Lower leg skin (tissue), 4 donors: ENCODE data around the gene THAP5. TPM values are rescaled to one million over a fixed set of nuclear protein-coding genes. Genes with fewer than 3 reads are reported as not detected.

ENCODE experiments used
- DNase-seq, 2 donors: peaks; one replicate each; pipeline ENCODE4 v3.0.0-alpha.2; 2019; ENCODE audit warnings: low spot score in 2 of 2
- H3K4me3 ChIP-seq: fragments of 200-600 bp; sonication (generic); 2 replicates; pipeline ENCODE4 v1.5.1; 2017; ENCODE audit warnings: mild to moderate bottlenecking, low read depth; ENCODE audit not compliant: poor library complexity, severe bottlenecking
- POLR2A ChIP-seq, 2 donors: fragments of 450-650 bp; IDR thresholded peaks; one replicate each; pipeline ENCODE4 v1.6.1; 2016 to 2017; ENCODE audit warnings: antibody characterized with exemption in 2 of 2, mild to moderate bottlenecking in 1 of 2, moderate library complexity in 1 of 2
- WGBS, 2 donors: methylation state at CpG; one replicate each; pipeline ENCODE4 v1.1.5; 2018; 5-methylcytosine and 5-hydroxymethylcytosine counted together
- intact Hi-C: fragments of 100-400 bp; cut with DNase I; formaldehyde crosslinking; loops from one replicate; pipeline ENCODE4 v1.15.0; 2023; ENCODE audit warnings: low total_unique reads
- total RNA-seq, 4 donors: library from RNA; depleted of rRNA; stranded (reverse); fragments of >200 nt; gene quantifications; one replicate each; pipeline ENCODE4 v1.1.0, GENCODE V29; 2016
- TF ChIP-seq, protein P1 (sequence below), 3 donors: fragments of 450-650 bp; IDR thresholded peaks; one replicate each; pipeline ENCODE4 v1.5.1; 2016; ENCODE audit warnings: antibody characterized with exemption in 3 of 3, mild to moderate bottlenecking in 3 of 3, moderate library complexity in 2 of 3

The THAP5 gene
- total RNA-seq, 4 donors from 2014 or later = 16.8 to 31.3 (median 20.3) TPM

DNA sequence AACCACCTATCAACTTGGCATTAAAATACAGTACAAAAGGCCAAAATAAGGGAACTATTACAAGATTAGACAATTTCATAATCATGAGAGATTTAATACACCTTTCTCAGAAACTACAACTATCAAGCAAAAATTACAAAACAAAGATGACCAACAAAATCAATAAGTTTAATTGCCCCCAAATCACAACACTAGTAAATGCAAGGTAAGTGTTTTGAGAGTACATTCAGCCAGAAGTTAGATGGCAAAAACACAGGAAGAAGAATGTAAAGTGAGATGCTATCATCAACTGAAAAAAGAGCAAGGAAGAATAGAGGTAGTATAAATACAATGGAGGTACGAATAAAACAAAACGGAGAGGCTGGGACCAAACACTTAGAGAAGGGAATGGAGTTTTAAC is 46.7 kb downstream of the THAP5 start:
- intact Hi-C loops = no loop called here
- TF ChIP-seq POLR2A (IDR thresholded peaks at IDR 0.05) = no peak
- TF ChIP-seq, protein P1, sequence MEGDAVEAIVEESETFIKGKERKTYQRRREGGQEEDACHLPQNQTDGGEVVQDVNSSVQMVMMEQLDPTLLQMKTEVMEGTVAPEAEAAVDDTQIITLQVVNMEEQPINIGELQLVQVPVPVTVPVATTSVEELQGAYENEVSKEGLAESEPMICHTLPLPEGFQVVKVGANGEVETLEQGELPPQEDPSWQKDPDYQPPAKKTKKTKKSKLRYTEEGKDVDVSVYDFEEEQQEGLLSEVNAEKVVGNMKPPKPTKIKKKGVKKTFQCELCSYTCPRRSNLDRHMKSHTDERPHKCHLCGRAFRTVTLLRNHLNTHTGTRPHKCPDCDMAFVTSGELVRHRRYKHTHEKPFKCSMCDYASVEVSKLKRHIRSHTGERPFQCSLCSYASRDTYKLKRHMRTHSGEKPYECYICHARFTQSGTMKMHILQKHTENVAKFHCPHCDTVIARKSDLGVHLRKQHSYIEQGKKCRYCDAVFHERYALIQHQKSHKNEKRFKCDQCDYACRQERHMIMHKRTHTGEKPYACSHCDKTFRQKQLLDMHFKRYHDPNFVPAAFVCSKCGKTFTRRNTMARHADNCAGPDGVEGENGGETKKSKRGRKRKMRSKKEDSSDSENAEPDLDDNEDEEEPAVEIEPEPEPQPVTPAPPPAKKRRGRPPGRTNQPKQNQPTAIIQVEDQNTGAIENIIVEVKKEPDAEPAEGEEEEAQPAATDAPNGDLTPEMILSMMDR (IDR thresholded peaks at IDR 0.05) = no peak
- DNase-seq = no peak
- H3K4me3 ChIP-seq = no peak overlapping the region
- WGBS, 2 donors = 83 to 93% methylated on average over 2 of the region's 2 CpGs

DNA sequence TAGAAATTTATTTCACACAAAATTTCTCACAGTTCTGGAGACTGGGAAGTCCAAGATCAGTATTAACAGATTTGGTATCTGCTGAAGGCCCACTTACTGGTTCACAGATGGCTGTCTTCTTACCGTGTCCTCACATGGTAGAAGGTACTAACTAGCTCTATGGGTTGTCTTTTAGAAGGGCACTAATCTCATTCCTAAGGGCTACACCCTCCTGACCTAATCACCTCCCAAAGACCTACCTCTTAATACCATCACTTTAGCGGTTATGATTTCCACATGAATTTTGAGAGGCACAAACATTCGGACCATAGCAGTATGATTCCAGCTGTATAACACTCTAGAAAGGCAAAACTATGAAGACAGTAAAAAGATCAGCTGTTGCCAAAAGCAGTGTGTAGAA is 51.6 kb downstream of the THAP5 start:
- no peak overlapping the region for H3K4me3 ChIP-seq
- no peak for TF ChIP-seq POLR2A (IDR thresholded peaks at IDR 0.05)
- TF ChIP-seq, protein P1 (IDR thresholded peaks at IDR 0.05) = no peak
- intact Hi-C loops = no loop called here
- no peak for DNase-seq
- 96 to 98% methylated on average over 3 of the region's 3 CpGs for WGBS, 2 donors

DNA sequence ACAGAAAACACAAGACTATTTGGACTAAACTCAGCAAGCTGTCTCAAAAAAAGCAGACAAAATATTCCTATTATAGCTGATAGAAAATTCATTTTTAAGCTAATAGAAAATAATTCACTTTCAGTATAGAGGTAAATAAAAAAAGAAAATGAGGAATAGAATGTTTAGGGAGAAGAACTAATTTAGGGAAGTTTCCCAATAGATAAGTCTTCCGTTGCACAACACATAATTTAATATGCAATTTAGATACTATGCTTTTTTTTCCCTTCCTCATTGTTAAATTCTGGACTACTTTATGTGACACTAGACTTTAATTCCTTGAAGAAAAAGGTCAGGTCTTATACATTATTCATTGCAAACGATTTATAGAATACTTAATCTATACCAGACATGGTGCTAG is 53.9 kb downstream of the THAP5 start:
- TF ChIP-seq, protein P1 (IDR thresholded peaks at IDR 0.05) = no peak
- TF ChIP-seq POLR2A (IDR thresholded peaks at IDR 0.05) = no peak
- intact Hi-C loops = no loop called here
- H3K4me3 ChIP-seq = no peak overlapping the region
- DNase-seq = no peak
- 76 to 77% methylated on average over 2 of the region's 2 CpGs for whole genome bisulfite sequencing, 2 donors

DNA sequence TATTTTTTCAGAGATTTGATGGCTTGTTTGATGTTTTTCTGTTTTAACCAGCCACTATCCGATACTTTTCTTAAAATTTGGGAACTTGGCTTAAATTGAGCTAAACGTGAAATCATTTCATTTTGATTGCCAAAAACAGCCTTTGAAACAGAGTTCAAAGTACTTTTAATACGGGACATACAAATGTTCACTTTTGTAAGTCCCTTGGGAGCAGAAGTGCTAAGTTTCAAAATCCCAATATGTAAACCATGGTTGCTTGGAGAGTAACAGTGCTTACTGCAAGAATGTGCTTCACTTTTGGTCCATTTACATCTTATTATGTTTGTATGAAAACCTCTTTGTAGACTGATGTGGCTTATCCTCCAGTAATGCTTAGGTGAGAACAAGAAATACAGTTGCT is 54.5 kb downstream of the THAP5 start:
- no peak overlapping the region for H3K4me3 ChIP-seq
- WGBS, 2 donors = 44 to 49% methylated on average over 3 of the region's 3 CpGs
- no peak for TF ChIP-seq POLR2A (IDR thresholded peaks at IDR 0.05)
- TF ChIP-seq, protein P1 (IDR thresholded peaks at IDR 0.05) = no peak
- intact Hi-C loops = no loop called here
- DNase-seq = no peak

Other genes with a start within 250 kb of the THAP5 start
- 1 to 10 TPM; 1.1 to 6.1 (median 4.0) TPM for gene NRCAM, start 113.3 kb downstream of the THAP5 start, total RNA-seq
- 10 to 100 TPM; 25.6 to 37.1 (median 33.3) TPM for gene PNPLA8, start 43.6 kb downstream of the THAP5 start, total RNA-seq
- gene DNAJB9, start 168 bp upstream of the THAP5 start, total RNA-seq = 10 to 100 TPM; 13.2 to 41.9 (median 29.7) TPM